ENCODE data around the gene ORAI1.
"Not testable (repeated sequence)": the region's sequence is repeated elsewhere in the genome, so short reads cannot be mapped to it uniquely, and the experiment has no call there.

ORAI1 gene

GRCh38 chr12:121626087-121626852 is at the start of gene ORAI1:
ORAI1 (plus strand) TSS chr12:121626530.
- peak; percentile 86 for DNase-seq (ENCODE audit: low read depth, low spot score)

GRCh38 chr12:121576851-121577391 is 49.4 kb upstream of the ORAI1 start:
- DNase-seq (ENCODE audit: low read depth, low spot score), result no peak

- no peak for DNase-seq (ENCODE audit: low read depth, low spot score)
Observed at GRCh38 chr12:121577443-121578180, 48.7 kb upstream of the ORAI1 start.

- no peak for DNase-seq (ENCODE audit: low read depth, low spot score)
Observed at GRCh38 chr12:121578230-121579189, 47.8 kb upstream of the ORAI1 start.

- peak; percentile 5 for DNase-seq (ENCODE audit: low read depth, low spot score)
Observed at GRCh38 chr12:121579190-121579791, 47.0 kb upstream of the ORAI1 start.

- peak; percentile 16 for DNase-seq (ENCODE audit: low read depth, low spot score)
Observed at GRCh38 chr12:121579981-121580868, 46.1 kb upstream of the ORAI1 start.

- DNase-seq (ENCODE audit: low read depth, low spot score), result no peak
Observed at GRCh38 chr12:121580959-121581685, 45.2 kb upstream of the ORAI1 start, which contains the start of gene KDM2B. KDM2B (minus strand) TSS chr12:121581023; CDS start chr12:121580911, 112 bp downstream.

- DNase-seq (ENCODE audit: low read depth, low spot score), result no peak
Observed at GRCh38 chr12:121581686-121582429, 44.5 kb upstream of the ORAI1 start.

GRCh38 chr12:121582583-121583333 is 43.6 kb upstream of the ORAI1 start:
- DNase-seq (ENCODE audit: low read depth, low spot score), result no peak

GRCh38 chr12:121583334-121583661 is 43.0 kb upstream of the ORAI1 start:
- DNase-seq (ENCODE audit: low read depth, low spot score), result not testable (repeated sequence)

- not testable (repeated sequence) for DNase-seq (ENCODE audit: low read depth, low spot score)
Observed at GRCh38 chr12:121584885-121585284, 41.4 kb upstream of the ORAI1 start.

- DNase-seq (ENCODE audit: low read depth, low spot score), result peak; percentile 15
Observed at GRCh38 chr12:121590476-121591143, 35.7 kb upstream of the ORAI1 start.

GRCh38 chr12:121592320-121592719 is 34.0 kb upstream of the ORAI1 start:
- DNase-seq (ENCODE audit: low read depth, low spot score), result no peak

GRCh38 chr12:121595520-121595919 is 30.8 kb upstream of the ORAI1 start:
- DNase-seq (ENCODE audit: low read depth, low spot score), result no peak

- no peak for DNase-seq (ENCODE audit: low read depth, low spot score)
Observed at GRCh38 chr12:121596526-121596925, 29.8 kb upstream of the ORAI1 start.

- no peak for DNase-seq (ENCODE audit: low read depth, low spot score)
Observed at GRCh38 chr12:121600702-121601336, 25.5 kb upstream of the ORAI1 start.

GRCh38 chr12:121602766-121603165 is 23.6 kb upstream of the ORAI1 start:
- DNase-seq (ENCODE audit: low read depth, low spot score), result no peak
